Stomach (tissue), 9 donors: ENCODE results near the gene RNASEH1. TPM values are rescaled to one million over a fixed set of nuclear protein-coding genes. Genes with fewer than 3 reads are reported as not detected.
A peak's percentile ranks its signal among the peaks of the same experiment; 100 is the strongest.
"Not testable (repeated sequence)": the region's sequence is repeated elsewhere in the genome, so short reads cannot be mapped to it uniquely, and the experiment has no call there.

Experiments
- DNase-seq, 2 donors: peaks; one replicate each; pipeline versions ENCODE4 v3.0.0 to v3.0.0-alpha.2; 2013 to 2019
- H3K27ac ChIP-seq, 5 donors: fragments of 200-600 bp in 4 of 5; sonication (generic) in 4 of 5; one replicate each; pipeline ENCODE4 v1.5.1; 2013 to 2019; ENCODE audit warnings: mild to moderate bottlenecking in 1 of 5, moderate library complexity in 1 of 5
- H3K27me3 ChIP-seq, 3 donors: fragments of 200-600 bp; sonication (generic); one replicate each; pipeline ENCODE4 v1.5.1; 2017 to 2019; ENCODE audit warnings: mixed run types in 1 of 3
- H3K36me3 ChIP-seq, 4 donors: fragments of 200-600 bp; sonication (generic); 1 replicate in 3 of 4; 2 replicates in 1 of 4; pipeline ENCODE4 v1.5.1; 2016 to 2019
- H3K4me1 ChIP-seq, 4 donors: fragments of 200-600 bp; sonication (generic); one replicate each; pipeline ENCODE4 v1.5.1; 2016 to 2019
- H3K4me3 ChIP-seq, 4 donors: fragments of 200-600 bp; sonication (generic) in 3 of 4; one replicate each; pipeline ENCODE4 v1.5.1; 2016 to 2019; ENCODE audit warnings: mild to moderate bottlenecking in 1 of 4
- H3K9me3 ChIP-seq, 4 donors: fragments of 200-600 bp; sonication (generic); one replicate each; pipeline ENCODE4 v1.5.1; 2016 to 2019
- EP300 ChIP-seq: sonication (generic); formaldehyde crosslinking; IDR thresholded peaks from one replicate; pipeline ENCODE4 v1.6.1; 2017; ENCODE audit warnings: antibody characterized with exemption
- POLR2A ChIP-seq, 4 donors: fragments of 450-650 bp; IDR thresholded peaks; one replicate each; pipeline ENCODE4 v1.6.1; 2016; ENCODE audit warnings: antibody characterized with exemption in 4 of 4, control low read depth in 2 of 4, mild to moderate bottlenecking in 1 of 4, moderate library complexity in 1 of 4
- POLR2AphosphoS5 ChIP-seq, 3 donors: sonication (generic); formaldehyde crosslinking; IDR thresholded peaks; one replicate each; pipeline ENCODE4 v1.6.1; 2016; ENCODE audit warnings: antibody characterized with exemption in 3 of 3
- whole genome bisulfite sequencing, 5 donors: extraction: QIAGEN DNeasy Blood & Tissue Kit in 3 of 5; methylation state at CpG; one replicate each; pipeline versions ENCODE4 v1.1.5 to v1.1.7; 2013 to 2018; 5-methylcytosine and 5-hydroxymethylcytosine counted together
- intact Hi-C: fragments of 100-400 bp; cut with DNase I; formaldehyde crosslinking; loops from one replicate; pipeline ENCODE4 v1.15.1; 2023; ENCODE audit warnings: low total_unique reads
- polyA plus RNA-seq, 3 donors: library from polyadenylated mRNA; stranded (reverse); fragments of 200-250 nt; gene quantifications; one replicate each; pipeline ENCODE4 v1.2.3, GENCODE V29; 2013
- total RNA-seq, 5 donors: library from RNA; depleted of rRNA; stranded (reverse); fragments of >200 nt; gene quantifications; one replicate each; pipeline versions ENCODE4 v1.1.0 to v1.2.3, GENCODE V29; 2014 to 2016
- TF ChIP-seq, protein P1 (sequence below), 7 experiments: fragments of 450-650 bp in 4 of 7; fragments of 200-600 bp in 3 of 7; sonication (generic) in 3 of 7; IDR thresholded peaks; one replicate each; pipeline ENCODE4 v1.5.1; 2016 to 2019; ENCODE audit warnings: antibody characterized with exemption in 7 of 7, control low read depth in 2 of 7, mild to moderate bottlenecking in 1 of 7
- donor health status: healthy with polysubstance abuse.
- donor health status: Bipolar disorder and iron deficiency.
- donor health status: healthy.

The RNASEH1 gene
- total and polyA plus RNA-seq, 8 donors: 1.7 to 32.1 (median 10.8) TPM

DNA sequence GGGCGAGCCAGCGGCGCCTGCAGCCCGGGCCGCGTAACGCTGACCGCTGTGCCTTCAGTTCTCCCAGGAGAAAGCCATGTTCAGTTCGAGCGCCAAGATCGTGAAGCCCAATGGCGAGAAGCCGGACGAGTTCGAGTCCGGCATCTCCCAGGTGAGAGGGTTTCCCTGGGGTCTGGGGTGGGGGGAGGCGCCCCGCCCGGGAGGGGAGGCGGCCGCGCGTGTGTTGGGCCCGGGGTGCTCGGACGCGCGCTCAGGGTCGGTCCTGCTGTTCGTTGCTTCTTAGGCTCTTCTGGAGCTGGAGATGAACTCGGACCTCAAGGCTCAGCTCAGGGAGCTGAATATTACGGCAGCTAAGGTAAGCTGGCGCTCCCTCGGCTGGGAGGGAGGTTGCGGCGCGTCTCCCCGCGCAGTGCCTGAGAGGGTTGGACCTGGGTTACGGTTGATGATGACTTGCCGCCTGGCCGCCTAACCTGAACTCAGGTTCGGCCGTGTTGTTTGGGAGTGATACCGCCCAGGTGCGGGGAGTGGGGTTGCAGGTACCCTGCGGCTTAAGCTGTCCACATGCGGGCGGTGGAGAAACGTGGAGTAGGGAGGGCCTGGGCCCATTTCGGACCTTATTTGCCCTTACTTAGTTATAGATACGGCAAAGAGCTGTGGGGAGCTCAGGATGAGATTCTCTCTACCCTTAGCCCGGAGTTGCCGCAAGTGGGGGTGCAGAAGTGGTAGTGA, 17.6 kb upstream of the RNASEH1 start:
- peak overlapping the region; percentile 84 to 93 (median 86) for H3K4me3 ChIP-seq
- H3K9me3 ChIP-seq: no peaks in the 10 kb centered on the region
- WGBS, 5 donors: 0 to 1% (median 0%) methylated on average over 26 to 54 of the region's 54 CpGs
- peaks cover 25 to 59% (median 49%) of the 10 kb centered on the region in 4 donors for H3K4me1 ChIP-seq
- no peaks in the 10 kb centered on the region for H3K27me3 ChIP-seq
- peak overlapping the region; percentile 83 to 95 (median 92) for H3K27ac ChIP-seq
- intact Hi-C loops: no loop called here
- peaks cover 32 to 48% (median 43%) of the 10 kb centered on the region in 4 donors for H3K36me3 ChIP-seq
- peak in 1 of 2 donors; percentile 60 for DNase-seq
- TF ChIP-seq EP300: no peak

GRCh38 chr2:3574155-3574554, 16.0 kb upstream of the RNASEH1 start:
- Histone ChIP-seq H3K27me3 (no peaks in the 10 kb centered on the region), H3K4me1 (peaks cover 25 to 45% (median 41%) of the 10 kb centered on the region in 4 donors), H3K4me3 (peak overlapping the region in 2 of 4 donors; percentile 86 to 93), H3K9me3 (no peaks in the 10 kb centered on the region), H3K36me3 (peaks cover 18 to 33% (median 28%) of the 10 kb centered on the region in 4 donors), H3K27ac (no peak overlapping the region)
- TF ChIP-seq POLR2AphosphoS5 (IDR thresholded peaks at IDR 0.05) (no peak), EP300 (no peak), POLR2A (IDR thresholded peaks at IDR 0.05) (no peak)
- TF ChIP-seq, protein P1, sequence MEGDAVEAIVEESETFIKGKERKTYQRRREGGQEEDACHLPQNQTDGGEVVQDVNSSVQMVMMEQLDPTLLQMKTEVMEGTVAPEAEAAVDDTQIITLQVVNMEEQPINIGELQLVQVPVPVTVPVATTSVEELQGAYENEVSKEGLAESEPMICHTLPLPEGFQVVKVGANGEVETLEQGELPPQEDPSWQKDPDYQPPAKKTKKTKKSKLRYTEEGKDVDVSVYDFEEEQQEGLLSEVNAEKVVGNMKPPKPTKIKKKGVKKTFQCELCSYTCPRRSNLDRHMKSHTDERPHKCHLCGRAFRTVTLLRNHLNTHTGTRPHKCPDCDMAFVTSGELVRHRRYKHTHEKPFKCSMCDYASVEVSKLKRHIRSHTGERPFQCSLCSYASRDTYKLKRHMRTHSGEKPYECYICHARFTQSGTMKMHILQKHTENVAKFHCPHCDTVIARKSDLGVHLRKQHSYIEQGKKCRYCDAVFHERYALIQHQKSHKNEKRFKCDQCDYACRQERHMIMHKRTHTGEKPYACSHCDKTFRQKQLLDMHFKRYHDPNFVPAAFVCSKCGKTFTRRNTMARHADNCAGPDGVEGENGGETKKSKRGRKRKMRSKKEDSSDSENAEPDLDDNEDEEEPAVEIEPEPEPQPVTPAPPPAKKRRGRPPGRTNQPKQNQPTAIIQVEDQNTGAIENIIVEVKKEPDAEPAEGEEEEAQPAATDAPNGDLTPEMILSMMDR (IDR thresholded peaks at IDR 0.05): no peak
- no peak for DNase-seq
- intact Hi-C loops: no loop called here
- WGBS, 5 donors: 90 to 97% (median 95%) methylated on average over 11 of the region's 11 CpGs

GRCh38 chr2:3572620-3573019, 14.5 kb upstream of the RNASEH1 start:
- WGBS, 5 donors: 58 to 68% (median 65%) methylated on average over 2 of the region's 2 CpGs
- H3K4me3 ChIP-seq: no peak overlapping the region
- peaks cover 17 to 31% (median 26%) of the 10 kb centered on the region in 4 donors for H3K4me1 ChIP-seq
- DNase-seq: no peak
- no peak overlapping the region for H3K27ac ChIP-seq
- no peaks in the 10 kb centered on the region for H3K9me3 ChIP-seq
- intact Hi-C loops: no loop called here
- TF ChIP-seq POLR2A (IDR thresholded peaks at IDR 0.05) (no peak), POLR2AphosphoS5 (IDR thresholded peaks at IDR 0.05) (no peak), EP300 (no peak)
- TF ChIP-seq, protein P1 (IDR thresholded peaks at IDR 0.05): no peak
- H3K36me3 ChIP-seq: peaks cover 11 to 18% (median 13%) of the 10 kb centered on the region in 4 donors
- H3K27me3 ChIP-seq: no peaks in the 10 kb centered on the region

DNA sequence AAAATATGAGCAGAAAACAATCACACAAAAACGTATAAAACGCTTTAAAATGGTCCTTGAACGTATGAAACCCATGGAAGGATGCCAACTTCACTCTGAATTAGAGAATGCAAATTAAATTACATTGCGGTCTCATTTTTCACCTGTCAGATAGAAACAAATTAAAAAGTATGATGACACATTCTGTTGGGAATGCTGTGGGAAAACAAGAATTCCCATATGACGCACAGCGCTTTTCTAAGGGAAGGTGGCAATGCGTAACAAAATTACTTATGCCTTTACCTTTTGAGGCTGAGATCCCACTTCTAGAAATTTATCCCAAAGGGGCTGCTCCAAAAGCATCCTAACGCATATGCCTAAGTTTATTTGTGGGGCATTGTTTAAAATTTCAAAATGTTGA, 13.2 kb upstream of the RNASEH1 start:
- Histone ChIP-seq H3K9me3 (no peaks in the 10 kb centered on the region), H3K4me3 (no peak overlapping the region), H3K27ac (no peak overlapping the region), H3K36me3 (peaks cover 0 to 4% (median 0%) of the 10 kb centered on the region in 4 donors), H3K27me3 (no peaks in the 10 kb centered on the region), H3K4me1 (peaks cover 3 to 18% (median 12%) of the 10 kb centered on the region in 4 donors)
- no peak for TF ChIP-seq POLR2AphosphoS5 (IDR thresholded peaks at IDR 0.05)
- TF ChIP-seq, protein P1 (IDR thresholded peaks at IDR 0.05): no peak
- no peak for TF ChIP-seq EP300
- TF ChIP-seq POLR2A (IDR thresholded peaks at IDR 0.05): no peak
- intact Hi-C loops: no loop called here
- WGBS, 5 donors: 84 to 90% (median 87%) methylated on average over 8 of the region's 8 CpGs
- no peak for DNase-seq

DNA sequence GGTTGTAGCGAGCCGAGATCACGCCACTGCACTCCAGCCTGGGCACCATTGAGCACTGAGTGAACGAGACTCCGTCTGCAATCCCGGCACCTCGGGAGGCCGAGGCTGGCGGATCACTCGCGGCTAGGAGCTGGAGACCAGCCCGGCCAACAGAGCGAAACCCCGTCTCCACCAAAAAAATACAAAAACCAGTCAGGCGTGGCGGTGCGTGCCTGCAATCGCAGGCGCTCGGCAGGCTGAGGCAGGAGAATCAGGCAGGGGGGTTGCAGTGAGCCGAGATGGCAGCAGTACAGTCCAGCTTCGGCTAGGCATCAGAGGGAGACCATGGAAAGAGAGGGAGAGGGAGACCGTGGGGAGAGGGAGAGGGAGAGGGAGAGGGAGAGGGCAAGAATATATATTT, 11.5 kb upstream of the RNASEH1 start:
- H3K9me3 ChIP-seq, intact Hi-C loops, H3K36me3 ChIP-seq, H3K4me1 ChIP-seq, H3K4me3 ChIP-seq, H3K27ac ChIP-seq, H3K27me3 ChIP-seq, DNase-seq: not testable (repeated sequence)
- 93 to 97% (median 95%) methylated on average over 12 to 19 of the region's 23 CpGs for WGBS, 5 donors
